Measurements from ENCODE around the gene MAD1L1.

DNA sequence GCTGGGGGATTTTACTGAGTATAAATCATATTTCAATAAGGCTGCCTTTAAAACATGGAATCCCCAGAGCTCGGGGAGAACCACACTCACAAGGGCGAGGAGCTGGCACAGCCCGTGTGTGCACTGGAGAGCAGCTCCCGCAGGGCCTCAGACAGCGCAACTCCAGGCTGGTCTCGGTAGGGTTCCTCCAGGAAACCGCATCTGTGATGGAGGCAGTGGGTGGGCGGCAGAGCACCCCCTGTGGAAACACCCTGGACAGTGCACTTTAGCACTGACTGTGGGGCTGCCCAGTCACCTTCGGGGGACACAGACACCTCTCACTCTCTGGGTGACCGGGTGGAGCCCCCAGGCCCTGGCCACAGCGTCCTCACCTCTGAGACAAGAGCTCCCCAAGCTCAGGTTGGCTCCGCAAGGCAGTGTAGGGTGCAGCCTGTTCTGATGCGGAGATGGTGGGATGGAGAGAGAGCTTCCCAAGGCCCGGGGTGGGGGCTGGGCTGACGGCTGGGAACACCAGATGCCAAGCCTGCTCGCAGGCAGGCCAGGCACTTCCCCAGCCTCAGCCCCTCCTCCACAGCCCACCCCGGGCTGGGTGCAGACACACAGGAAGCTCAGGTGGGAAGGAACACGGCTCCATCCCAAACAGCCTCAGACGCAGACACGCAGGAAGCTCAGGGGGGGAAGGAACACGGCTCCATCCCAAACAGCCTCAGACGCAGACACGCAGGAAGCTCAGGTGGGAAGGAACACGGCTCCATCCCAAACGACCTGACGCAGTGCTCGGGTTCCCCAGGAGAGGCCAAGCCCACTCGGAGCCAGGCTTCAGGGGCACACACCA is 224.4 kb downstream of the MAD1L1 start:
- no peak for TF ChIP-seq EZH2 (IDR thresholded peaks at IDR 0.05; ENCODE audit: borderline replicate concordance, low read depth, low read length, severe bottlenecking)
- no peak for TF ChIP-seq POLR2AphosphoS5 (IDR thresholded peaks at IDR 0.05; ENCODE audit: insufficient read depth, low read depth, low read length)
- TF ChIP-seq, protein P1, sequence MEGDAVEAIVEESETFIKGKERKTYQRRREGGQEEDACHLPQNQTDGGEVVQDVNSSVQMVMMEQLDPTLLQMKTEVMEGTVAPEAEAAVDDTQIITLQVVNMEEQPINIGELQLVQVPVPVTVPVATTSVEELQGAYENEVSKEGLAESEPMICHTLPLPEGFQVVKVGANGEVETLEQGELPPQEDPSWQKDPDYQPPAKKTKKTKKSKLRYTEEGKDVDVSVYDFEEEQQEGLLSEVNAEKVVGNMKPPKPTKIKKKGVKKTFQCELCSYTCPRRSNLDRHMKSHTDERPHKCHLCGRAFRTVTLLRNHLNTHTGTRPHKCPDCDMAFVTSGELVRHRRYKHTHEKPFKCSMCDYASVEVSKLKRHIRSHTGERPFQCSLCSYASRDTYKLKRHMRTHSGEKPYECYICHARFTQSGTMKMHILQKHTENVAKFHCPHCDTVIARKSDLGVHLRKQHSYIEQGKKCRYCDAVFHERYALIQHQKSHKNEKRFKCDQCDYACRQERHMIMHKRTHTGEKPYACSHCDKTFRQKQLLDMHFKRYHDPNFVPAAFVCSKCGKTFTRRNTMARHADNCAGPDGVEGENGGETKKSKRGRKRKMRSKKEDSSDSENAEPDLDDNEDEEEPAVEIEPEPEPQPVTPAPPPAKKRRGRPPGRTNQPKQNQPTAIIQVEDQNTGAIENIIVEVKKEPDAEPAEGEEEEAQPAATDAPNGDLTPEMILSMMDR (IDR thresholded peaks at IDR 0.05; ENCODE audit: extremely low read depth in 1 of 2, insufficient read depth in 1 of 2, low read depth in 1 of 2, low read length in 2 of 2) = no peak
- TF ChIP-seq, protein P2, sequence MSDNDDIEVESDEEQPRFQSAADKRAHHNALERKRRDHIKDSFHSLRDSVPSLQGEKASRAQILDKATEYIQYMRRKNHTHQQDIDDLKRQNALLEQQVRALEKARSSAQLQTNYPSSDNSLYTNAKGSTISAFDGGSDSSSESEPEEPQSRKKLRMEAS (IDR thresholded peaks at IDR 0.05; ENCODE audit: insufficient read depth, insufficient read length) = no peak
- no peak for TF ChIP-seq POLR2A (IDR thresholded peaks at IDR 0.05; ENCODE audit: low read depth, low read length)
- TF ChIP-seq GATA2 (IDR thresholded peaks at IDR 0.05; ENCODE audit: insufficient read depth, insufficient read length, low read depth, low read length) = no peak
- no peak for TF ChIP-seq JUN (IDR thresholded peaks at IDR 0.05; ENCODE audit: borderline replicate concordance, insufficient read depth, insufficient read length, low read depth)
